ENCODE data around the gene PRSS1.

DNA sequence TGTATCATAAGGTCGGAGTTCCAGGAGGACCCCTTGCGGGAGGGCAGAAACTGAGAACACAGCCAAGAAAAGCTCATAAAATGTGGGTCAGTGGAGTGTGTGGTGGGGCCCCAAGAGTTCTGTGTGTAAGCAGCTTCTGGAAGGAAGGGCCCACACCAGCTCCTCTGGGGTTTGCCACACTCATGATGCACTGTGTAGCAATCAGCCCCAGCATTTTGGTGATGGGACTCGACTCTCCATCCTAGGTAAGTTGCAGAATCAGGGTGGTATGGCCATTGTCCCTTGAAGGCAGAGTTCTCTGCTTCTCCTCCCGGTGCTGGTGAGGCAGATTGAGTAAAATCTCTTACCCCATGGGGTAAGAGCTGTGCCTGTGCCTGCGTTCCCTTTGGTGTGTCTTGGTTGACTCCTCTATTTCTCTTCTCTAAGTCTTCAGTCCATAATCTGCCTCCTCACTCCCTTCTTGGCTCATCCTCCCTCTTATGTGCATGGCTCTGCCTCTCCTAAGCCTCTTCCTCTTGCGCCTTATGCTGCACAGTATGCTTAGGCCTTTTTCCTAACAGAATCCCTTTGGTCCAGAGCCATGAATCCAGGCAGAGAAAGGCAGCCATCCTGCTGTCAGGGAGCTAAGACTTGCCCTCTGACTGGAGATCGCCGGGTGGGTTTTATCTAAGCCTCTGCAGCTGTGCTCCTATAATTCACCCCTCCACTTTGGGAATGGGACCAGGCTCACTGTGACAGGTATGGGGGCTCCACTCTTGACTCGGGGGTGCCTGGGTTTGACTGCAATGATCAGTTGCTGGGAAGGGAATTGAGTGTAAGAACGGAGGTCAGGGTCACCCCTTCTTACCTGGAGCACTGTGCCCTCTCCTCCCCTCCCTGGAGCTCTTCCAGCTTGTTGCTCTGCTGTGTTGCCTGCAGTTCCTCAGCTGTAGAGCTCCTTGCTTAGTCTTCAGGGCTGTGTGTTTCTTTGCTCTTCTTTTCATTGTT lies 39.3 kb downstream of the PRSS1 start:
- no peak for TF ChIP-seq CTCF (IDR thresholded peaks at IDR 0.05; ENCODE audit: low read depth, low read length, poor library complexity, severe bottlenecking)
- TF ChIP-seq EZH2phosphoT487 (IDR thresholded peaks at IDR 0.05; ENCODE audit: borderline replicate concordance, low read length): no peak

All from DOHH2 (cell line).